ENCODE results near the gene ZNF552.
A peak's percentile ranks its signal among the peaks of the same experiment; 100 is the strongest.
"Not testable (repeated sequence)": the region's sequence is repeated elsewhere in the genome, so short reads cannot be mapped to it uniquely, and the experiment has no call there.

The ZNF552 gene

GRCh38 chr19:57814505-57815246 is at the start of gene ZNF552:
ZNF552 (minus strand) TSS chr19:57814913; CDS start chr19:57814743, 170 bp downstream.
- peak; percentile 88 for DNase-seq

GRCh38 chr19:57862351-57862750 is 47.6 kb upstream of the ZNF552 start:
- not testable (repeated sequence) for DNase-seq

- not testable (repeated sequence) for DNase-seq
Measured at GRCh38 chr19:57854117-57854516, 39.4 kb upstream of the ZNF552 start.

- DNase-seq, result not testable (repeated sequence)
Measured at GRCh38 chr19:57851812-57852603, 37.3 kb upstream of the ZNF552 start.

- no peak for DNase-seq
Measured at GRCh38 chr19:57850553-57851017, 35.9 kb upstream of the ZNF552 start.

- peak; percentile 45 for DNase-seq
Measured at GRCh38 chr19:57849666-57850473, 35.2 kb upstream of the ZNF552 start, which contains the start of gene ZNF587. ZNF587 (plus strand) TSS chr19:57849859; CDS start chr19:57850039, 180 bp downstream.

- not testable (repeated sequence) for DNase-seq
Measured at GRCh38 chr19:57849162-57849665, 34.5 kb upstream of the ZNF552 start.

GRCh38 chr19:57847164-57847563 is 32.5 kb upstream of the ZNF552 start:
- DNase-seq, result not testable (repeated sequence)

GRCh38 chr19:57841122-57841763 is 26.5 kb upstream of the ZNF552 start:
- no peak for DNase-seq

- not testable (repeated sequence) for DNase-seq
Measured at GRCh38 chr19:57838622-57839191, 24.0 kb upstream of the ZNF552 start.

- not testable (repeated sequence) for DNase-seq
Measured at GRCh38 chr19:57836991-57837390, 22.3 kb upstream of the ZNF552 start.

GRCh38 chr19:57830071-57830602 is 15.4 kb upstream of the ZNF552 start, which contains the start of gene ZNF587B:
ZNF587B (plus strand) TSS chr19:57830299; CDS start chr19:57830529, 230 bp downstream.
- no peak for DNase-seq

- no peak for DNase-seq
Measured at GRCh38 chr19:57829316-57829715, 14.6 kb upstream of the ZNF552 start.

- DNase-seq, result no peak
Measured at GRCh38 chr19:57825511-57825910, 10.8 kb upstream of the ZNF552 start.

GRCh38 chr19:57823608-57824007 is 8.9 kb upstream of the ZNF552 start:
- not testable (repeated sequence) for DNase-seq

- not testable (repeated sequence) for DNase-seq
Measured at GRCh38 chr19:57823155-57823554, 8.4 kb upstream of the ZNF552 start.

- DNase-seq, result not testable (repeated sequence)
Measured at GRCh38 chr19:57821501-57821900, 6.8 kb upstream of the ZNF552 start.

GRCh38 chr19:57821095-57821494 is 6.4 kb upstream of the ZNF552 start:
- DNase-seq, result not testable (repeated sequence)

- DNase-seq, result no peak
Measured at GRCh38 chr19:57820599-57820998, 5.9 kb upstream of the ZNF552 start.

- DNase-seq, result peak; percentile 79
Measured at GRCh38 chr19:57819475-57820148, 4.9 kb upstream of the ZNF552 start.

- no peak for DNase-seq
Measured at GRCh38 chr19:57818378-57818777, 3.7 kb upstream of the ZNF552 start.

Measured in NCI-H524 treated with DMSO at 0.1 percent for 48 hours (cell line).